CD14-positive monocyte (primary cell): ENCODE measurements around the gene ANKRD28. TPM values are rescaled to one million over a fixed set of nuclear protein-coding genes. Genes with fewer than 3 reads are reported as not detected.
"Not testable (repeated sequence)": the region's sequence is repeated elsewhere in the genome, so short reads cannot be mapped to it uniquely, and the experiment has no call there.

Source experiments
- DNase-seq, 3 donors: peaks; one replicate each; pipeline ENCODE4 v3.0.0-alpha.2; 2011 to 2022
- H2AFZ ChIP-seq: 2 replicates; pipeline ENCODE4 v1.6.0; 2012; ENCODE audit warnings: mild to moderate bottlenecking, low read depth, low read length, inconsistent platforms; ENCODE audit not compliant: insufficient read depth, poor library complexity, severe bottlenecking
- H3K27ac ChIP-seq, 2 donors: 1 replicate in 1 of 2; 2 replicates in 1 of 2; pipeline ENCODE4 v1.5.1; 2012 to 2013; ENCODE audit warnings: low read length in 2 of 2, control low read depth in 1 of 2, inconsistent platforms in 1 of 2, low read depth in 1 of 2, mild to moderate bottlenecking in 1 of 2
- H3K27me3 ChIP-seq, 2 donors: one replicate each; pipeline versions ENCODE4 v1.6.0 to v1.6.1; 2011 to 2013; ENCODE audit warnings: low read length in 2 of 2; ENCODE audit not compliant: control insufficient read depth in 2 of 2, insufficient read depth in 2 of 2
- H3K36me3 ChIP-seq, 2 donors: replicated peaks in 1 of 2; 1 replicate in 1 of 2; 2 replicates in 1 of 2; pipeline versions ENCODE4 v1.5.1 to v1.6.1; 2012 to 2013; ENCODE audit warnings: low read length in 2 of 2, control low read depth in 1 of 2, inconsistent platforms in 1 of 2, mild to moderate bottlenecking in 1 of 2; ENCODE audit not compliant: insufficient read depth in 2 of 2, control insufficient read depth in 1 of 2
- H3K4me1 ChIP-seq, 2 donors: 1 replicate in 1 of 2; 2 replicates in 1 of 2; pipeline versions ENCODE4 v1.5.1 to v1.6.1; 2012 to 2013; ENCODE audit warnings: low read length in 2 of 2, control low read depth in 1 of 2, inconsistent platforms in 1 of 2, mild to moderate bottlenecking in 1 of 2, moderate library complexity in 1 of 2; ENCODE audit not compliant: insufficient read depth in 2 of 2, control insufficient read depth in 1 of 2
- H3K4me2 ChIP-seq: replicated peaks from 2 replicates; pipeline ENCODE3; 2012; ENCODE audit warnings: low read length, moderate library complexity, mild to moderate bottlenecking; ENCODE audit not compliant: poor library complexity, severe bottlenecking; ENCODE audit errors: extremely low read depth
- H3K4me3 ChIP-seq, 3 experiments: fragments of 200-600 bp in 1 of 3; sonication (generic) in 1 of 3; replicated peaks in 1 of 3; 1 replicate in 2 of 3; 2 replicates in 1 of 3; pipeline ENCODE4 v1.5.1; 2011 to 2013; ENCODE audit warnings: low read length in 3 of 3, mild to moderate bottlenecking in 3 of 3, control low read depth in 2 of 3, low read depth in 2 of 3, inconsistent platforms in 1 of 3, moderate library complexity in 1 of 3
- H3K79me2 ChIP-seq: 2 replicates; pipeline ENCODE4 v1.6.0; 2012; ENCODE audit warnings: mild to moderate bottlenecking, control low read depth, inconsistent platforms, low read length, moderate library complexity; ENCODE audit not compliant: insufficient read depth
- H3K9ac ChIP-seq: 2 replicates; pipeline ENCODE4 v1.6.0; 2017; ENCODE audit warnings: low read length, mild to moderate bottlenecking; ENCODE audit not compliant: insufficient read depth, poor library complexity, severe bottlenecking
- H3K9me3 ChIP-seq, 2 donors: replicated peaks in 1 of 2; 1 replicate in 1 of 2; 2 replicates in 1 of 2; pipeline versions ENCODE4 v1.5.1 to v1.6.1; 2012 to 2013; ENCODE audit warnings: low read length in 2 of 2, control low read depth in 1 of 2; ENCODE audit not compliant: control insufficient read depth in 1 of 2, insufficient read depth in 1 of 2
- H4K20me1 ChIP-seq: 2 replicates; pipeline ENCODE4 v1.6.0; 2012; ENCODE audit warnings: mild to moderate bottlenecking, low read length, control low read depth, moderate library complexity; ENCODE audit not compliant: insufficient read depth
- H3K27ac Mint-ChIP-seq, 7 donors: one replicate each; pipeline ENCODE4 v1.8.0; 2020; ENCODE audit warnings: mild to moderate bottlenecking in 7 of 7, mixed read lengths in 7 of 7, moderate library complexity in 6 of 7, inconsistent platforms in 2 of 7
- H3K27me3 Mint-ChIP-seq, 3 donors: one replicate each; pipeline ENCODE4 v1.8.0; 2021 to 2022; ENCODE audit warnings: low read depth in 3 of 3, mild to moderate bottlenecking in 3 of 3, mixed read lengths in 3 of 3, moderate library complexity in 3 of 3, inconsistent platforms in 1 of 3
- H3K36me3 Mint-ChIP-seq, 2 donors: one replicate each; pipeline ENCODE4 v1.8.0; 2020; ENCODE audit warnings: mixed read lengths in 2 of 2, inconsistent platforms in 1 of 2, mild to moderate bottlenecking in 1 of 2
- H3K4me1 Mint-ChIP-seq: one replicate; pipeline ENCODE4 v1.8.0; 2020; ENCODE audit warnings: mild to moderate bottlenecking, mixed read lengths
- H3K4me3 Mint-ChIP-seq, 2 donors: one replicate each; pipeline ENCODE4 v1.8.0; 2020; ENCODE audit warnings: mild to moderate bottlenecking in 2 of 2, mixed read lengths in 2 of 2, moderate library complexity in 1 of 2
- H3K9me3 Mint-ChIP-seq, 7 donors: one replicate each; pipeline ENCODE4 v1.8.0; 2020 to 2022; ENCODE audit warnings: mixed read lengths in 7 of 7, mild to moderate bottlenecking in 6 of 7, moderate library complexity in 6 of 7, inconsistent platforms in 2 of 7
- WGBS: methylation state at CpG from one replicate; pipeline ENCODE4 v1.1.5; 2013; ENCODE audit warnings: missing lambda C conversion rate; ENCODE audit not compliant: insufficient coverage; 5-methylcytosine and 5-hydroxymethylcytosine counted together
- intact Hi-C, 2 donors: fragments of 100-400 bp; cut with micrococcal nuclease; formaldehyde crosslinking; loops; one replicate each; pipeline versions ENCODE4 v1.15.0 to v1.15.1; 2023
- polyA plus RNA-seq, 3 donors: library from polyadenylated mRNA; depleted of rRNA in 1 of 3; unstranded in 2 of 3; stranded (reverse) in 1 of 3; fragments of 300-500 nt in 2 of 3; fragments of >200 nt in 1 of 3; fragmentation: Illumina TruSeq in 2 of 3; gene quantifications; 1 replicate in 2 of 3; 2 replicates in 1 of 3; pipeline ENCODE4 v1.2.3, GENCODE V29; 2012 to 2021
- TF ChIP-seq, protein P1 (sequence below): fragments of 200-600 bp; IDR thresholded peaks from one replicate; pipeline ENCODE4 v1.8.0; 2022; ENCODE audit warnings: antibody characterized with exemption, mild to moderate bottlenecking

Gene ANKRD28
- polyA plus RNA-seq, 3 donors: 5.9 to 11.5 (median 7.9) TPM

- Mint-ChIP-seq H3K4me1 (no peaks in the 10 kb centered on the region), H3K27ac (no peak overlapping the region), H3K36me3 (peaks cover 7 to 10% of the 10 kb centered on the region in 2 donors), H3K4me3 (no peak overlapping the region), H3K27me3 (no peaks in the 10 kb centered on the region), H3K9me3 (peaks cover 1 to 12% (median 4%) of the 10 kb centered on the region in 7 donors)
- Histone ChIP-seq H3K4me3 (no peak overlapping the region), H3K4me1 (no peaks in the 10 kb centered on the region), H3K27me3 (no peaks in the 10 kb centered on the region), H2AFZ (no peak overlapping the region), H4K20me1 (no peaks in the 10 kb centered on the region), H3K79me2 (no peaks in the 10 kb centered on the region), H3K36me3 (peaks cover 2 to 6% of the 10 kb centered on the region in 2 donors), H3K4me2 (no peak overlapping the region), H3K27ac (no peak overlapping the region), H3K9me3 (no peaks in the 10 kb centered on the region), H3K9ac (no peak overlapping the region)
- intact Hi-C loops: no loop called here
- TF ChIP-seq, protein P1, sequence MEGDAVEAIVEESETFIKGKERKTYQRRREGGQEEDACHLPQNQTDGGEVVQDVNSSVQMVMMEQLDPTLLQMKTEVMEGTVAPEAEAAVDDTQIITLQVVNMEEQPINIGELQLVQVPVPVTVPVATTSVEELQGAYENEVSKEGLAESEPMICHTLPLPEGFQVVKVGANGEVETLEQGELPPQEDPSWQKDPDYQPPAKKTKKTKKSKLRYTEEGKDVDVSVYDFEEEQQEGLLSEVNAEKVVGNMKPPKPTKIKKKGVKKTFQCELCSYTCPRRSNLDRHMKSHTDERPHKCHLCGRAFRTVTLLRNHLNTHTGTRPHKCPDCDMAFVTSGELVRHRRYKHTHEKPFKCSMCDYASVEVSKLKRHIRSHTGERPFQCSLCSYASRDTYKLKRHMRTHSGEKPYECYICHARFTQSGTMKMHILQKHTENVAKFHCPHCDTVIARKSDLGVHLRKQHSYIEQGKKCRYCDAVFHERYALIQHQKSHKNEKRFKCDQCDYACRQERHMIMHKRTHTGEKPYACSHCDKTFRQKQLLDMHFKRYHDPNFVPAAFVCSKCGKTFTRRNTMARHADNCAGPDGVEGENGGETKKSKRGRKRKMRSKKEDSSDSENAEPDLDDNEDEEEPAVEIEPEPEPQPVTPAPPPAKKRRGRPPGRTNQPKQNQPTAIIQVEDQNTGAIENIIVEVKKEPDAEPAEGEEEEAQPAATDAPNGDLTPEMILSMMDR: no peak
- WGBS: 100% methylated on average over 1 of the region's 3 CpGs
- no peak for DNase-seq
Measured at GRCh38 chr3:15750143-15750542, 47.6 kb downstream of the ANKRD28 start.

- H3K4me3 ChIP-seq, H3K27ac ChIP-seq, H3K27me3 ChIP-seq, H3K4me2 ChIP-seq, H3K4me1 ChIP-seq, H3K27ac Mint-ChIP-seq, intact Hi-C loops, H4K20me1 ChIP-seq, H2AFZ ChIP-seq, H3K27me3 Mint-ChIP-seq, H3K4me1 Mint-ChIP-seq, H3K4me3 Mint-ChIP-seq, DNase-seq, H3K9ac ChIP-seq, H3K36me3 ChIP-seq, H3K79me2 ChIP-seq: not testable (repeated sequence)
- peaks cover 0 to 11% of the 10 kb centered on the region in 2 donors for H3K9me3 ChIP-seq
- H3K36me3 Mint-ChIP-seq: peaks cover 12 to 15% of the 10 kb centered on the region in 2 donors
- H3K9me3 Mint-ChIP-seq: peaks cover 9 to 26% (median 19%) of the 10 kb centered on the region in 7 donors
- no CpG with 5 or more reads among the region's 2 CpGs for WGBS
Measured at GRCh38 chr3:15745896-15746295, 51.9 kb downstream of the ANKRD28 start.
